NCI-H1092 treated with DMSO at 0.1 percent for 48 hours (cell line): ENCODE data around the gene EXD3.
"Not testable (repeated sequence)": the region's sequence is repeated elsewhere in the genome, so short reads cannot be mapped to it uniquely, and the experiment has no call there.

Experiments
- DNase-seq: peaks from one replicate; lab custom pipeline; 2025; lab: John Stamatoyannopoulos, UW

Gene EXD3

DNA sequence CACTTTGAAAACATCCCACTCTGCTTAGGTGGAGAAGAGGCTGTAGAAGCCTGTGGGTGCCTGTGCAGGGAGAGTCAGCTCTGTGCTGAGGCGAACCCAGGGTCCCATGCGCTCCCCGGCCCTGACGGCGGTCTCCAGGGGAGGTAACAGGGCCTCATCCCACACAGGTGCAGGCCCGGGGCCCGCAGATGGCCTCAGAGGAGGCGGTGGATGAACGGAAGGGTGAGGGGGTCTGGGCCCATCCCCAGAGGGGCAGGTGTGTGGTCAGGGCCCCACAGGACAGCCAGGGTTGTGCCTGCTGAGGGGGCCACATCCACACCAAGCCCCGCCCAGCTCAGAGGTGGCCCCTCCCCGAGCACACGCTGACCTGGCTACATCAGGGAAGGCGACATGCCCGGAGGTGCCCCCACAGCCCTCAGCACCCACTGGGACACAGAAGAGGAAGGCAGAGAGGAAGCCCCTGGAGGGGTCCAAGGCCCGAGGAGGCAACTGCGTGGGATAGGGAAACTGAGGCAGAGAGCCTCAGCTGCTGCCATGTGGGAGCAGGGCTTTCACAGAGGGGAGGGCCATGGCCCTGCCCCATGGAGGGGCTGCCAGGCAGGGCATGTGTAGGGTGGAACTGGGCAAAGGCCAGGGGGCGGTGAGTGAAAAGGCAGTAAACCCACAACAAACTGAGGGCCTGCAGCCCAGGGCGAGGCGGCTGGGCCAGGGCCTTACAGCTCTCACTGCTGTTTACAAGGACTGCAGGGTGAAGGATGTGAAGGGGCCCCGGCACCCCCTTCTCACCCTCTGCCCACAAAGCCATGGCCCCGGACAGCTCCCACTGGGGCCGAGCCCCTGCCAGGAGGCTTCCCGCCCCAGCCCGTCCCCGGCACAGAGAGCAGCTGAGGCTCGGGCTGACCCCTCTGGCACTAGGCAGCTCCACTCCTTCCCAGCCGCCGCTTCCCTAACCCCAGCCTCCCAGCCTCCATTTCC is 29.5 kb downstream of the EXD3 start:
- DNase-seq = no peak

DNA sequence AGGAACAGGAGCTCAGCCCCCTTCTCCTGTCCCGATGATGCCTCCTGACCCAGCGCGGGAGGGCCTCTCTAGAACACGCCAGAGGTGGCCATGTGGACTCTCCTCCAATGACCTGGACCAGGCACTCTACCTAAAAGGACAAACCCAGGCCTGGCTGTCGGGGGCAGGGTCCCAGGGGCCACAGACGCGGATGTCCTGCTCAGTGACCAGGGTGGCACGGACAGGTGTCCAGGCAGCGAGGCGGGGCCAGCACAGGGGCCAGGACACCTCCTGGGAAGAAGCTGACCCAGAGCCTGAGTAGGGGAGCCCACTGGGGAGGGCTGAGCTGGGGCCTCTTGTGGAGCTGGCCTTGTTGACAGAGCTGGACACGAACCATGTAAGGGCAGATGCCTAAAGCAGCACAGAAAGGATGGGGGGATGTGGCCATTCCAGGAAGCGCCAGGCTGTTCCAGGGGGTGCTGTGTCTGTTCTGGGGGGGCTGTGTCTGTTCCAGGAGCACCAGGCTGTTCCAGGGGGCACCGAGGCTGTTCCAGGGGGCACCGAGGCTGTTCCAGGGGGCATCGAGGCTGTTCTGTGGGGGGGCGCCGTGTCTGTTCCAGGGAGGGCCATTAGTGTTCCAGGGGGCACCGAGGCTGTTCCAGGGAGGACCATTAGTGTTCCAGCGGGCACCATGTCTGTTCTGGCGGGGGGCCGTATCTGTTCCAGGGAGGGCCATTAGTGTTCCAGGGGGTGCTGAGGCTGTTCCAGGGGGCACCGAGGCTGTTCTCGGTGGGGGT is 30.5 kb downstream of the EXD3 start:
- DNase-seq = no peak

DNA sequence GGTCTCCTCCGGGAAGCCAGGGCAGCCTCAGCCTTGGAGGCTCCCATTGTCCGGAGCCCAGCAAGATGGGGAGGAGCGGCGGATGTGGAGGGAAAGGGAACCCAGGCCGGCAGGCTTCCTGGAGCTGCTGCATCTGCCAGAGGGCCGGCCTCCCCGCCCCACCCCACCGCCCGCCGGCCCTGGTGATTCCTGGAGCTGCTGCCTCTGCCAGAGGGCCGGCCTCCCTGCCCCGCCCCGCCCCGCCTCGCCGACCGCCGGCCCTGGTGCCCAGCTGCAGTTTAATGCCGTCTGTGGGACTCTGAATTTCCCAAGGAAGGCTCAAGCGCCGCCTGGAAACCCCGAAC is 31.6 kb downstream of the EXD3 start:
- no peak for DNase-seq

DNA sequence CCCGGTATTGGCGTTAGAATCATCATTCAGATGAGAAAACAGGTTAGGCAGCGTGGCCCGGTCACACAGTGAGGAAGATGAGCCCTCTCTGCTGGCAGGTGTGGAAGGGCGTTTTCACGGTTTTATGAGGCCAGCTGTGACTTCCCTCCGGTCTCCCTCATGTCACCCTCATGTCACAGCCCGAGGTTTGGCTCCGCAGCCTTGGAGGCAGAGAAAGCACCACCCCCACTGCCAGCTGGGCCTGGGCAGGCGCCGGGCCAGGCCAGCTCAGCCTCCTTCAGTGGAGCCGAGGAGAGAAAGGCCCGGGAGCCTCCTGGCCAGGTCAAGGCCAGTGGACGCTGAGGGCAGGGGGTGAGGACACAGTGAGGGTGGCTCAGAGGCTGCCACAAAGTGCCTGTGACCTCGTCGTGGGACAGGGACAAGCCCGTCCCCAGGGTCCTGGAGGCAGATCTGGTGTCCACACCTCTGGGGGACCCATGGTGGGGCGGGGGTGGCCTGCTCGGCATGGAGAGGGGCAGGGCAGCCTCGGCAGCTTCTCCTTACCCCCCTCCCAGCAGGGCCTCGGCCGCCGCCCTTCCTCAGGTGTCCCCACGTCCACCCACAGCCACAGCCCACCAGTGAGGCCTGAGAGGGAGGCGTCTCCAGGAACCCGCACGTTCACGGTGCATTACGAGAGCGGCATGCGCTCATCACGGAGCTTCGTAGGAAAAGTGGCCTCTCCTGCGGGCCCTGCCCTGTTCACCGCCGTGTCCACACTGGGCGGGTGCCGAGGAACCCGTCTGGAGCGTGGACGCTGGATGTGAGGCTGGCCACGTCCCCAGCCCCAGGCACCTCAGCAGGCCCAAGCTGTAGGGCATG is 32.2 kb downstream of the EXD3 start:
- DNase-seq = no peak

DNA sequence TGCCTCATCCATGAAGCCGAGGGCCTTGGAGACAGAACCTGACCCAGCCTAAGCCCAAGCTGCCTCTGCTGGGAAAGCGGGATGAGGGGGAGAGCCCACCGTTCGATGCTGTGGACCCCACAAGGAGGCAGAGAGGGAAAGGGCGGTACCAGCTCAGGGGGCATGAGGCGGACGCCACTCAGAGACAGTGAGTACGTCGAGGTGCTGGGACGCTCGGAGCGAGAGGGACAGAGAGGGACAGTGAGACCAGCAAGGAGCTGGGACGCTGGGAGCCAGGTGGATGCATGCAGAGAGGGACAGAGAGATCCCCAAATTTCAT is 33.6 kb downstream of the EXD3 start:
- DNase-seq = no peak

DNA sequence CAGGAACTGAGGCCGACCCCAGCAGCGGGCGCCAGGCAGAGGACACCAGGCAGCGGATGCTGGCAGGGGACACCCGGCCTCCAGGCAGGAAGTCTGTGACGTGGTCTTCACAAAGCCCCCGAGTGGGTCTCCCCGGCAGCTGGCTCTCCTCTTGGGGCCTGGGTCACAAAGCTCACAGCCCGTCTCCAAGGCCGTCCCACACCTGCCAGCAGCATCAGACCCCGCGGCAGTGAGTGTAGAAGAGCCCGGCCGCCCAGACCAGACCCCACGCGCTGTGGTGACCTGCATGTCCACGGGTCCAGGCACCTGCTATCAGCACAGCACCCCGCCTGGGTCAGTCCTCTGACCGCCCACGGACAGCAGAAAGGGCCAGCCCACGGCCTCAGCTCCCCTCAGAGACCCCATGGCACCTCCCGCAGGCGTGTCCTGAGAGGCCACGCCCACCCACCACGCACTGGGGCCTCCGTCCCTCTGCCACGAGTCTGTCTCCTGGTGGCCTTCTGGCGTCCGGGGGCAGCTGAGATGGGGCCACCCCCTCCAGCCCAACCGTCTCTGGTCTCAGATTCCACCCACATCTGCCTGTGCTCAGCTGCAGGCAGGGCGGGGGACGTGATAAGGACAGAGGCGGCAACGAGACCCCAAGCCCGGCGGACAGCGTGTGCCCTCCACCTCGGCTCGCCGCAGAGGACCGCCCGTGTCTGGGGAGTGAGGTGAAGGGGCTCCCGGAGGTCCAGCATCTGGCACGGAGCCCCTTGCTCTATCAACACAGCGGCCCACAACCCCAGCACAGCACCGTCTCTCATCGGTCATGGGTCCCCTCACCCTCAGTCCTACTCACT is 34.2 kb downstream of the EXD3 start:
- no peak for DNase-seq

DNA sequence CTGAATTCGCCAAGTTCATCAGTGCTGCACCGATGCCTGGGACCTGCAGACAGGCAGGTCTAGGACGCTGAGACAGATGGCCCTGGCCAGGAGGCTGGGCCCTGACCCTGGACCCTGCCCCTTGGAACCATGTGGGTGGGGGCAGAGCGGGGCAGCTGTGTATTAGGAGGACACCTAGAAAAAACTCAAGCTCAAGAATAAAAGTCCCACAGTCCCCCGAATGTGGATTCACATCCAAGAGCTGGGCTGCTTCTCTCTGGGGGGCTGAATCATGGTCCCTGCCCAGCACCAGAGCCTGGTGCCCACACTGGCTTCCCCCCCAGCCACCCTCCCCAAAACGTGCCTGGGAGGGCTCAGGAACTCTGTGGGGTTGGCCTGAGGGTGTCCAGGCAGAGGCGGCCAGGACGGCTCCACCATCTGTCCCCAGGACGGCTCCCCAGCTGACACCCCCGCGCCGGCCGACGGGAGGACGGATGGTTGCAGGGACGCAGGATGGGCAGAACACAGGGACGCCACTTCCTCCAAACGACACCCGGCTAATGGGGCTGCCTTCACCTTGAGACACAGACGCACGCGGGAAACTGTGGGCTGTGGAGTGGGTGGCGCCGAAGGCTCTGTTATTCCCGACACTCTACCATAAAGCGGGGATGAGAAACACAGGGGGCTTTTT is 34.9 kb downstream of the EXD3 start:
- no peak for DNase-seq

DNA sequence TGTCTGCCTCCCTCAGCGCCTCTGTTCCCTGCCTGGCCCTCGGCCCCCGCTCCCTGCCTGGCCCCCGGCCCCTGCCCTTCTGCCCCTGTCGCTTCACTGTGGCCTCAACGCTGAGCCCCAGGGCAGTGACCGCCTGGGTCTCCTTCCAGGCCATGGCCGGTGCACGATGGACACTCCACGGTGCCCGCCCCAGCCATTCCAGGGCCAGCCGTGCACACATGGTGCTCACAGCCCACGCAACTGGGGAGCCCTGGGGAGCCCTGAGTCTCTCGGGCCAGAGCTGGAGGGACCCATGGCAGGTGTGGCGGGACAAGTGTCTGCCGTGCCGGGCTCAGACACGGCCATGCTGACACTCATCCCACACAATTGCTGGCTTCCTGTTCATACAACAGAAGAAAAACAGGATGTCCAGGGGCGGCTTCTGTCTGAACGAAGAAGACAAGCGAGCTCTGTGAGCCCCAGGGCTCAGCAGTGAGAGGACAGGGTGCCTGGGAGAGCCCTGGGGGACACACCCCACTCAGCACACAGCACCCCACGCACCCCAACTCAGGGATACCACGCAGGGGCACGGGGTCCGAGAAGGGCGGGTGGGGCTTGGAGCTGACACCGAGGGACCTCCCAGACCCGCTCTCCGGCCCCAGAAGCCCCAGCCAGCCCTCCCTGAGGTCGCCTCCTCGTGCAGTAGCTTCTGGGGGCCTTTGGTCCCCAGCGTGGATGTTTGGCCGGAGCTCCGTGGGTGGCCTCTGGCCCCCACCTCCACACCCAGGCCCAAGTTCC is 35.7 kb downstream of the EXD3 start:
- no peak for DNase-seq

DNA sequence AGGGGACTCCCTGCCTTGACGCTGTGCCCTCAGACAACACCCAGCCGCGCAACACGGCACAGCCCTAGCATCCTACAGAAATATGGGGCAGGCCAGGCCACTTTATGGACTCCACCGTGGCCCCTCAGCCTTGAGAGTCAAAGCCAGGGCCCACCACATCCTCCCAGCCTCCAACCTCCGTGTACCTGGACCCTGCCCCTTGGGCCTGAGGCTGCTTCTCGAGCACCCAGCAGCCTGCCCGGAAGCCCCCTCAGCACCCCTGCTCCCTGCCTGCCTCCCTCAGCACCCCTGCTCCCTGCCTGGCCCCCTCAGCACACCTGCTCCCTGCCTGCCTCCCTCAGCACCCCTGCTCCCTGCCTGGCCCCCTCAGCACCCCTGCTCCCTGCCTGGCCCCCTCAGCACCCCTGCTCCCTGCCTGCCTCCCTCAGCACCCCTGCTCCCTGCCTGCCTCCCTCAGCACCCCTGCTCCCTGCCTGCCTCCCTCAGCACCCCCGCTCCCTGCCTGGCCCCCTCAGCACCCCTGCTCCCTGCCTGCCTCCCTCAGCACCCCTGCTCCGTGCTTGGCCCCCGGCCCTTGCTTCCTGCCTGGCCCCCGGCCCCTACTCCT is 36.4 kb downstream of the EXD3 start:
- not testable (repeated sequence) for DNase-seq

DNA sequence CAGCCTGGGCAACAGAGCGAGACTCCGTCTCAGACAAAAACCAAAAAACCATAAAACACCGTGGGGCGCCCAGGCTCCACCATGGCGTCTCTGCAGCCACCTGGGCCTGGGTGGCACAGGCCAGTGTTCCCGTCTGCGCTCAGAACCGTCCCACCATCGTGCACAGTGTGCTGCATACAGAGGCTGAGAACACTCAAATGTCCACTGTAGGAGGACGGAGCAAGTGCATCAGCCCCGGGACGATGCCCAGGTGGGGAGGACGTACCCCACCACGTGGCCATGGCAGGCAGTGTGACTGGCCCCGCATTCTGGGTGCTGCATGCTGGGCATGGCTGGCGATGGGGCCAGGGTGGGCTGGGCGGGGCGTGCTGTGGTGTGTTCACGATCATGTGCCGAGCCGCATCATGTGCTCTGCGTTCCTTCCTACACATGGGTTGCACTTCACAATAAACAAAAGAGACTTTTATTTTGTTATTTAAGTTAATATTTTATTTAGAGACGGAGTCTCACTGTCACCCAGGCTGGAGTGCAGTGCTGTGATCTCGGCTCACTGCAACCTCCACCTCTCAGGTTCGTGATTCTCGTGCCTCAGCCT is 37.8 kb downstream of the EXD3 start:
- DNase-seq = no peak

DNA sequence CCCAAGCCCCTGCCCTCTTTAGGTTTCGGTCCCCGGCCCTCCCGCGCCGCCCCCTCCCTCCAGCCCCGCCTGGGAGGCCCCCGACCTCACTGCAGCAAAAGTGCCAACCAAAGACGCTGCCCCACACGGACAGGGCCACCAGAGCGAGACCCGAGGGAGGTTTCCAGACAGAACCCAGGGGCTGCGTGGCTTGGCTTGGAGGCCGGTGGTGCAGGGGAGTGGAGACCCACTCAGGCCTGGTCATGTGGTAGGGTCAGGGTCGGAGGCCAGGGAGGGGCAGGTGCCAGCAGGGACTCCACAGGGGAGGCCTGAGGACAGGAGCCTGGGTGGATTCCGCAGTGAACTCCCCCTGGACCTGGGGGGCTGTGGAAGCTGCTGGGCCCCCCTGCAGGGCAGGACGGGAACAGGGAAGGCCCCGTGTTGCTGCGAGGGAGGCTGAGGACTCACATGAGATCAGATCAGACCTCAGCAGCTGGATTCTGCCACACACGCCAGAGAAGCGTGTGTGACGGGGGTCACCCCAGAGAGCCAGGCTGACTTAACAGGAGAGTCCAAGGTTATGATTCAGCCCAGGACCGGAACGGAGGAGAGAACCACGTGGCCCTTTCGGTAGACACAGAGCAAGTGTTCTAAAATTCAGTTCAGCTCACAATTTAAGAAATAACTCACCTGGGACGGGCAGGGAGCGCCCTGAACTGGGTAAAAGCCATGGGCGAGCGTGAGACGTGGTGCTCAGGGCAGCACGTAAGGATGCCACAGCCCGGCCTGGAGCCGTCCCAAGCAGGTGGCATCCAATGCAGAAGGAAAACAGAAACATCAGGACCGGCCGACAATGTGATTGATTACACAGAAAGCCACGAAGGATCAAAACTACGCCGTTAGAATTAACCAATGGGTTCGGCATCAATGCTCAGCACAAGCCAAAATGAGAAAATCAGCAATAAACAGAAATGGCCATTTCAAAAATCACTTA is 38.9 kb downstream of the EXD3 start:
- DNase-seq = no peak

DNA sequence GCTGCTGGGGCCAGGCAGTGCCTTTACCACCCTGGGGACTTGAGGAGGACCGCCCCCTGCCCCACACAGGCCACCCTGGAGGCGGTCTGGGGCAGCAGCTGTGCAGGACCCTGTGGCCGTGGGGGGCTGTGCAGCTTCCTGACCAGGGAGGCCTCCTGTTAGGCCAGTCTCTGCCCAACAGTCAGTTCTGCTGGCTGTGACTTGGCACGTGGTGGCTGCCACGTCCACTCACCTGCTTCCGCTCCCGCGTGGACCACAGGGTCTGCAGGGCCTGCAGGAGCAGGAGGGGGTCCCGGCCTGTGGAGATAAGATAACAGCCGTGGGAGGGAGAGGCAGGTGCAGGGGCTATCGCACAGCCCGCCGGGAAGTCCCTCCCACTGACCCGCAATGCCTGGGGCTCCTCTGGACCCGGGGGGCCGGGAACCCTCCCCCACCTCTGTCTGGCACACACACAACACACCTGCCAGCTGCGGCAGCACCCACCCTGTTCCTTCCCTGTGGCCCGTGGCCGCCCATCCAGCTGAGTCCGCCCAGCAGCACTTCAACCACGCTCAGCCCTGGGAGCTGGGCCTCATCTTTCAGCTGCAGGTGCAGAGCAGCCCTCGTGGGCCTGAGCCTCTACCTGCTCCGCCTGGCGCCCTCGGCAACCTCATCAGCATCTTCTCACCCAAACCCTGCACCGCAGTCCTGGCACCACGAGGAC is 39.7 kb downstream of the EXD3 start:
- DNase-seq = peak; percentile 20

DNA sequence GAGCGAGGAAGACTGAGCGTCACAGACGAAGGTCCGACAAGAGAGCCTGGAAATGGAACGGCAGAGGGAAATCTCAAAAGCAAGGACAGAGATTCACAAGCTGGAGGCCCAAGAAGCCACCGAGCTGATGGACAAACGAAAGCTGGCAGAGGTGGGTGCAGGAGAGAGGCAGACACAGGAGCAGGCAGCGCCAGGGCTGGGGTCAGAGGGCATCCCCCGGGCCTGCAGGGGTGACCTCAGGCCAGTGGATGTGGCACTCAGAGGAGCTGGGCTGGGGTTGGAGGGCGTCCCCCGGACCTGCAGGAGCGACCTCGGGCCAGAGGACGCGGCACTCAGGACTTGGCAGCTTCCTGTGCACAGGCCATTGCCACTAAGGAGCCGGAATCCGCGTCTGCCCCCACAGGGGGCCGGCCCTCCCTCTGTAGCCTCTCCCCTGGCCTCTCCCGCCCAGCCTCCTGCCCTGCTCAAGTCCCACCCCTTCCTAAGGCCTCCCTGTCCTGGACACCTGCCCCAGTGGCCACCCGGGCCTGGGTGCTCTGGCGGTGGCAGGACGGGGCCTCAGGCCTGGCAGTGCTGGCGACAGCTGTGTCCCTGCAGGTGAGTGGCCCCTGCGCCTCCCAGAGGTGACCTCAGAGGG is 40.4 kb downstream of the EXD3 start:
- DNase-seq = no peak

DNA sequence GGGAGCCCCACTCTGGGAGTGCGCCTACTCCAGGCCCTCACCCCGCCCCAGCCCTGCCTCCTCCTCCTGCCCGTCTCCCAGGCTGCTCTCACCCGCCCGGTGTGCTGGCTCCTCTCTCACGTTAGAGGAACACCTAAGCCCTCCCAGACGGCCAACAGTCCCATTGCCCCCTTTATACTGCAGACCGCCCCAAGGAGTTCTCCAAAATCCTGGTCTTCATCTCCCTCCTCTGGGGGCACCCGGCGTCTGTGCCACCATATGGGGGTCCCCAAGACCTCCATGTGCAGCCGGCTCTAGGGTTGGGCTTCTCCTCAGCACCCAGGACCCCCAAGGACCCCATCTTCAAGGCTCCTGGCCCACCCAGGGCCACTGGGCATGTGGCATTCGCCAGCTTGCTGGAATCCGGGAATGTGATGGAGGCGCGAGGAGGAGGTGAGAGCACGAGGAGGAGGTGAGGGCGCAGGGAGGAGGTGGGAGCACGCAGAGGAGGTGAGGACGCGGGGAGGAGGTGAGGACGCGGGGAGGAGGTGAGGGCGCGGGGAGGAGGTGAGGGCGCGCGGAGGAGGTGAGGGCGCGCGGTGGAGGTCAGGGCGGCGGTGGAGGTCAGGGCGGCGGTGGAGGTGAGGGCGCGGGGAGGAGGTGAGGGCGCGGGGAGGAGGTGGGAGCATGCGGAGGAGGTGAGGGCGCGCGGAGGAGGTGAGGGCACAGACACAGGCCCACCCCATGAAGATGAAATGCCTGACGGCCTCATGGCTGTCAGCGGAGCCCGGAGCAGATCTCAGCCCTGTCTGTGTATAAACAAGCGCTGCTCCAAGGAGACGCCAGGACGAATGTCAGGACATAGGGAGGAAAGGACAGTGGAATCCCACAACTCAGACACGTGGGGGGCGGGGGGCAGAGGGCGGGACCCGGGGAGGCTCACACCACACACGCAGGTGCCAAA is 41.2 kb downstream of the EXD3 start:
- DNase-seq = no peak

DNA sequence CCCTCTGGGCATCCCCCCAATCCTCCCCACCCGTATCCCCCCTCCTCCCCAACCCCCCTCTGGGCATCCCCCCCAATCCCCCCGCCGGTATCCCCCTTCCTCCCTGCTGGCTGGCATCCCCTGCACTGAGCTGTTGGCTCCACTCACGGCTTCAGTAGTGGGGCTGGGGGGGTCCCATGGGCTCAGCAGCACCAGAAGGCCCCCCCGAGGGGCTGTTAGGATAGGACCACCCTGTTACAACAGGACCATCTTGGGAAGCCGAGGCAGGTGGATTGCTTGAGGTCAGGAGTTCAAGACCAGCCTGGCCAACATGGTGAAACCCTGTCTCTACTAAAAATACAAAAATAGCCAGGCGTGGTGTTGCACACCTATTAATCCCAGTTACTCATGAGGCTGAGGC is 42.4 kb downstream of the EXD3 start:
- no peak for DNase-seq

DNA sequence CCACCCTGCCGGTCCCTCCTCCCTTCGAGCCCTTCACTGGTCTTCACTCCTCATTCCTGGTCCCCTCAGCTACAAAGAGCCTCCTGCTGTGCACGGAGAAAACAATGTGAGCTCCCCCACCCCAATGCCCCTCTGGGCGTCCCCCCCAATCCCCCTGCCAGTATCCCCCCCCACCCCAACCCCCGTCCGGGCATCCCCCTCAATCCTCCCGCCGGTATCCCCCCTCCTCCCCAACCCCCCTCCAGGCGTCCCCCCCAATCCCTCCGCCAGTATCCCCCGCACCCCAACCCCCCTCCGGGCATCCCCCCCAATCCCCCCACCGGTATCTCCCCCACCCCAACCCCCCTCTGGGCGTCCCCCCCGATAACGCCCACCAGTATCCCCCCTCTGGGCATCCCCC is 42.8 kb downstream of the EXD3 start:
- no peak for DNase-seq
